Endothelial cell of umbilical vein (primary cell): Measurements from ENCODE around the gene MAPRE2.

Source experiments
- CTCF ChIP-seq, 2 donors: IDR thresholded peaks; 1 replicate in 1 of 2; 2 replicates in 1 of 2; pipeline ENCODE4 v1.5.1; 2011; ENCODE audit warnings: low read length in 2 of 2, mild to moderate bottlenecking in 2 of 2, moderate library complexity in 2 of 2, control low read depth in 1 of 2, inconsistent platforms in 1 of 2, low read depth in 1 of 2; ENCODE audit not compliant: insufficient read depth in 1 of 2; ENCODE audit errors: extremely low read depth in 1 of 2
- EZH2 ChIP-seq: IDR thresholded peaks from 2 replicates; pipeline ENCODE4 v1.6.1; 2012; ENCODE audit warnings: borderline replicate concordance, low read depth, mild to moderate bottlenecking, moderate library complexity, low read length, inconsistent platforms; ENCODE audit not compliant: severe bottlenecking
- MYC ChIP-seq: IDR thresholded peaks from one replicate; pipeline ENCODE4 v1.6.1; 2011; ENCODE audit warnings: mild to moderate bottlenecking, low read depth, low read length
- POLR2A ChIP-seq: IDR thresholded peaks from 2 replicates; pipeline ENCODE4 v1.6.1; 2012; ENCODE audit warnings: low read depth, mild to moderate bottlenecking, control low read depth, low read length
- POLR2AphosphoS5 ChIP-seq: IDR thresholded peaks from 2 replicates; pipeline ENCODE4 v1.6.1; 2012; ENCODE audit warnings: low read depth, mild to moderate bottlenecking, control low read depth, low read length, moderate library complexity; ENCODE audit not compliant: insufficient read depth
- TF ChIP-seq, protein P1 (sequence below): IDR thresholded peaks from 2 replicates; pipeline ENCODE4 v1.6.1; 2011; ENCODE audit not compliant: insufficient read depth, insufficient read length

DNA sequence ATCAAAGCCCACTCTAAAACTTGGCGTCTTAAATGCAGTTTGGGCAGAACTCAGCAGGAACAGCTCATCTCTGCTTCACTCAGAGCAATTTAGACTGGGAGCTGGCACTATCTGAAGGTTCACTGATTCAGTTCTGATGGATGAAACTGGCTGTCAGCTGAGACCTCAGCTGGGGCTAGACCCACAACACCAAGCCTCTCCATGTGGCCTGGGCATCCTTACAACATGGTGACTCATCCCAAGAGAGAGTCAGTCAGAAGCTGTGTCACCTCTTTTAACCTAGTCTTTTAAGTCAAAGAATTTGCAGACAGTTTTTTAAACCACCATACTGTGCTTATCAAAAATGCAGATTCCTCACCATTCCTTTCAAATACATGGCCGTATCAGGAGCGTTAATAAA is 137.0 kb downstream of the MAPRE2 start:
- TF ChIP-seq CTCF (IDR thresholded peaks at IDR 0.05; ENCODE audit: extremely low read depth in 1 of 2, insufficient read depth in 1 of 2, low read depth in 1 of 2, low read length in 2 of 2), result no peak
- TF ChIP-seq POLR2A, result no peak
- TF ChIP-seq, protein P1, sequence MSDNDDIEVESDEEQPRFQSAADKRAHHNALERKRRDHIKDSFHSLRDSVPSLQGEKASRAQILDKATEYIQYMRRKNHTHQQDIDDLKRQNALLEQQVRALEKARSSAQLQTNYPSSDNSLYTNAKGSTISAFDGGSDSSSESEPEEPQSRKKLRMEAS, result no peak
- no peak for TF ChIP-seq POLR2AphosphoS5
- no peak for TF ChIP-seq MYC
- TF ChIP-seq EZH2, result no peak
